Ovary (tissue), 3 donors: ENCODE data around the gene HRC.
"Not testable (repeated sequence)": the region's sequence is repeated elsewhere in the genome, so short reads cannot be mapped to it uniquely, and the experiment has no call there.

ENCODE experiments used
- EP300 ChIP-seq: sonication (generic); formaldehyde crosslinking; IDR thresholded peaks from one replicate; pipeline ENCODE4 v1.6.1; 2017; ENCODE audit warnings: antibody characterized with exemption
- POLR2A ChIP-seq: fragments of 450-650 bp; IDR thresholded peaks from one replicate; pipeline ENCODE4 v1.6.1; 2017; ENCODE audit warnings: antibody characterized with exemption, mild to moderate bottlenecking, moderate library complexity
- TF ChIP-seq, protein P1 (sequence below), 3 donors: fragments of 450-650 bp in 2 of 3; fragments of 200-600 bp in 1 of 3; IDR thresholded peaks; one replicate each; pipeline versions ENCODE4 v1.5.1 to v1.8.0; 2016 to 2022; ENCODE audit warnings: antibody characterized with exemption in 3 of 3, mild to moderate bottlenecking in 1 of 3
- donor health status: DM: no; HTN: no; CAD: no.

DNA sequence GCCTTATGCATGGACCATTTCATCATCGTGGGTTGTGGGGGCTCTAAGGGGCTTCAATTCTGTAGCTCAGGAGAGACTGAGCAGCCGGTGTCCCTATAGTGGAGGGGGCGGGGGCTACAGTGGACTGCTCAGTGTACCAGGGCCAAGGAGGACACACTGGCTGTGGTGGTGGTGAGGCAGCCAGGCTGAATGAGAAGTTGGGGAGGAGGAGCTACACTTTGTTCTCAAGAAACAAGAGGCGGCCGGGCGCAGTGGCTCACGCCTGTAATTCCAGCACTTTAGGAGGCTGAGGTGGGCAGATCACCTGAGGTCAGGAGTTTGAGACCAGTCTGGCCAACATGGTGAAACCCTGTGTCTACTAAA is 8.8 kb downstream of the HRC start:
- TF ChIP-seq, protein P1, sequence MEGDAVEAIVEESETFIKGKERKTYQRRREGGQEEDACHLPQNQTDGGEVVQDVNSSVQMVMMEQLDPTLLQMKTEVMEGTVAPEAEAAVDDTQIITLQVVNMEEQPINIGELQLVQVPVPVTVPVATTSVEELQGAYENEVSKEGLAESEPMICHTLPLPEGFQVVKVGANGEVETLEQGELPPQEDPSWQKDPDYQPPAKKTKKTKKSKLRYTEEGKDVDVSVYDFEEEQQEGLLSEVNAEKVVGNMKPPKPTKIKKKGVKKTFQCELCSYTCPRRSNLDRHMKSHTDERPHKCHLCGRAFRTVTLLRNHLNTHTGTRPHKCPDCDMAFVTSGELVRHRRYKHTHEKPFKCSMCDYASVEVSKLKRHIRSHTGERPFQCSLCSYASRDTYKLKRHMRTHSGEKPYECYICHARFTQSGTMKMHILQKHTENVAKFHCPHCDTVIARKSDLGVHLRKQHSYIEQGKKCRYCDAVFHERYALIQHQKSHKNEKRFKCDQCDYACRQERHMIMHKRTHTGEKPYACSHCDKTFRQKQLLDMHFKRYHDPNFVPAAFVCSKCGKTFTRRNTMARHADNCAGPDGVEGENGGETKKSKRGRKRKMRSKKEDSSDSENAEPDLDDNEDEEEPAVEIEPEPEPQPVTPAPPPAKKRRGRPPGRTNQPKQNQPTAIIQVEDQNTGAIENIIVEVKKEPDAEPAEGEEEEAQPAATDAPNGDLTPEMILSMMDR (IDR thresholded peaks at IDR 0.05) = not testable (repeated sequence)
- not testable (repeated sequence) for TF ChIP-seq POLR2A, EP300
